Stimulated activated effector memory CD8-positive, alpha-beta T cell treated with anti-CD3 and anti-CD28 coated beads, Interleukin-12 subunit alpha, Interleukin-12 subunit beta, amount 100 ng/mL, for 72 hours (primary cell): ENCODE data around the gene KLHL42.
"Not testable (repeated sequence)": the region's sequence is repeated elsewhere in the genome, so short reads cannot be mapped to it uniquely, and the experiment has no call there.

Source experiments
- ATAC-seq: fragments of 150-1000 bp; cut with Tn5 transposase; 2 replicates; pipeline ENCODE4 v1.10.0; 2021
- DNase-seq, 2 donors: peaks; one replicate each; pipeline ENCODE4 v3.0.0; 2021 to 2022; ENCODE audit warnings: low spot score in 2 of 2
- H3K27ac Mint-ChIP-seq: one replicate; pipeline ENCODE4 v1.8.0; 2022; ENCODE audit warnings: mild to moderate bottlenecking, mixed read lengths
- H3K36me3 Mint-ChIP-seq: one replicate; pipeline ENCODE4 v1.8.0; 2022; ENCODE audit warnings: mild to moderate bottlenecking, mixed read lengths
- H3K4me1 Mint-ChIP-seq: one replicate; pipeline ENCODE4 v1.8.0; 2022; ENCODE audit warnings: mixed read lengths
- H3K4me3 Mint-ChIP-seq: one replicate; pipeline ENCODE4 v1.8.0; 2022; ENCODE audit warnings: mild to moderate bottlenecking, mixed read lengths
- H3K9me3 Mint-ChIP-seq: one replicate; pipeline ENCODE4 v1.8.0; 2022; ENCODE audit warnings: mixed read lengths

Gene KLHL42

GRCh38 chr12:27779920-27780611 lies at the start of gene KLHL42, which contains the start of gene MANSC4:
Gene KLHL42, plus strand, starts transcription at chr12:27780233. Its CDS starts 98 bp downstream, at chr12:27780331.
Gene MANSC4, minus strand, starts transcription at chr12:27780236. Its CDS starts 8,960 bp downstream, at chr12:27771276.
- peaks cover 39% of the 10 kb centered on the region for H3K4me1 Mint-ChIP-seq
- ATAC-seq (peak; percentile 91), DNase-seq (peak; percentile 57 to 84)
- H3K36me3 Mint-ChIP-seq = peaks cover 13% of the 10 kb centered on the region
- peak within 1 kb of the TSS; percentile 67 for H3K27ac Mint-ChIP-seq
- H3K4me3 Mint-ChIP-seq = peak within 1 kb of the TSS; percentile 74
- H3K9me3 Mint-ChIP-seq = no peaks in the 10 kb centered on the region

GRCh38 chr12:27732281-27732680 lies 47.8 kb upstream of the KLHL42 start:
- peaks cover 81% of the 10 kb centered on the region for H3K36me3 Mint-ChIP-seq
- no peaks in the 10 kb centered on the region for H3K9me3 Mint-ChIP-seq
- H3K4me3 Mint-ChIP-seq = no peak overlapping the region
- DNase-seq (no peak), ATAC-seq (no peak)
- no peak overlapping the region for H3K27ac Mint-ChIP-seq
- H3K4me1 Mint-ChIP-seq = peaks cover 6% of the 10 kb centered on the region

- no peaks in the 10 kb centered on the region for H3K9me3 Mint-ChIP-seq
- DNase-seq (no peak), ATAC-seq (no peak)
- H3K36me3 Mint-ChIP-seq = peaks cover 85% of the 10 kb centered on the region
- no peak overlapping the region for H3K27ac Mint-ChIP-seq
- no peak overlapping the region for H3K4me3 Mint-ChIP-seq
- H3K4me1 Mint-ChIP-seq = peaks cover 6% of the 10 kb centered on the region
Observed at GRCh38 chr12:27733052-27733656, 46.9 kb upstream of the KLHL42 start.

GRCh38 chr12:27733791-27734190 lies 46.2 kb upstream of the KLHL42 start:
- no peak overlapping the region for H3K4me3 Mint-ChIP-seq
- ATAC-seq = no peak
- peaks cover 6% of the 10 kb centered on the region for H3K4me1 Mint-ChIP-seq
- no peak for DNase-seq
- no peaks in the 10 kb centered on the region for H3K9me3 Mint-ChIP-seq
- no peak overlapping the region for H3K27ac Mint-ChIP-seq
- peaks cover 91% of the 10 kb centered on the region for H3K36me3 Mint-ChIP-seq

- peaks cover 93% of the 10 kb centered on the region for H3K36me3 Mint-ChIP-seq
- DNase-seq, H3K9me3 Mint-ChIP-seq, ATAC-seq, H3K4me3 Mint-ChIP-seq, H3K4me1 Mint-ChIP-seq, H3K27ac Mint-ChIP-seq: not testable (repeated sequence)
Observed at GRCh38 chr12:27734321-27734720, 45.7 kb upstream of the KLHL42 start.

- peaks cover 70% of the 10 kb centered on the region for H3K36me3 Mint-ChIP-seq
- ATAC-seq = no peak
- no peaks in the 10 kb centered on the region for H3K9me3 Mint-ChIP-seq
Observed at GRCh38 chr12:27743601-27744000, 36.4 kb upstream of the KLHL42 start.

GRCh38 chr12:27745734-27746133 lies 34.3 kb upstream of the KLHL42 start:
- not testable (repeated sequence) for H3K4me1 Mint-ChIP-seq, ATAC-seq, H3K4me3 Mint-ChIP-seq, DNase-seq, H3K9me3 Mint-ChIP-seq, H3K27ac Mint-ChIP-seq
- peaks cover 55% of the 10 kb centered on the region for H3K36me3 Mint-ChIP-seq

More at GRCh38 chr12:27743601-27744000, 36.4 kb upstream of the KLHL42 start:
- H3K4me1 Mint-ChIP-seq = no peaks in the 10 kb centered on the region
- H3K4me3 Mint-ChIP-seq = no peak overlapping the region
- no peak for DNase-seq
- H3K27ac Mint-ChIP-seq = no peak overlapping the region

GRCh38 chr12:27747111-27747820 lies 32.8 kb upstream of the KLHL42 start:
- Mint-ChIP-seq H3K36me3 (peaks cover 49% of the 10 kb centered on the region), H3K4me1 (no peaks in the 10 kb centered on the region), H3K9me3 (no peaks in the 10 kb centered on the region), H3K4me3 (no peak overlapping the region), H3K27ac (no peak overlapping the region)
- DNase-seq (no peak), ATAC-seq (no peak)

GRCh38 chr12:27751386-27752047 lies 28.5 kb upstream of the KLHL42 start:
- no peak overlapping the region for H3K4me3 Mint-ChIP-seq
- no peaks in the 10 kb centered on the region for H3K9me3 Mint-ChIP-seq
- H3K27ac Mint-ChIP-seq = peak overlapping the region; percentile 20
- no peak for DNase-seq
- no peak for ATAC-seq
- H3K36me3 Mint-ChIP-seq = peaks cover 46% of the 10 kb centered on the region
- H3K4me1 Mint-ChIP-seq = no peaks in the 10 kb centered on the region

- DNase-seq = no peak
- Mint-ChIP-seq H3K9me3 (no peaks in the 10 kb centered on the region), H3K27ac (no peak overlapping the region), H3K4me3 (no peak overlapping the region), H3K4me1 (no peaks in the 10 kb centered on the region), H3K36me3 (peaks cover 47% of the 10 kb centered on the region)
- ATAC-seq = no peak
Observed at GRCh38 chr12:27754795-27755194, 25.2 kb upstream of the KLHL42 start.

- Mint-ChIP-seq H3K9me3 (no peaks in the 10 kb centered on the region), H3K36me3 (peaks cover 40% of the 10 kb centered on the region), H3K27ac (no peak overlapping the region), H3K4me3 (no peak overlapping the region), H3K4me1 (no peaks in the 10 kb centered on the region)
- DNase-seq (no peak), ATAC-seq (no peak)
Observed at GRCh38 chr12:27756670-27757195, 23.3 kb upstream of the KLHL42 start.

- DNase-seq (no peak), ATAC-seq (peak; percentile 71)
- H3K27ac Mint-ChIP-seq = no peak overlapping the region
- H3K36me3 Mint-ChIP-seq = peaks cover 7% of the 10 kb centered on the region
- H3K9me3 Mint-ChIP-seq = no peaks in the 10 kb centered on the region
- H3K4me1 Mint-ChIP-seq = no peaks in the 10 kb centered on the region
- H3K4me3 Mint-ChIP-seq = no peak overlapping the region
Observed at GRCh38 chr12:27762757-27763156, 17.3 kb upstream of the KLHL42 start.

GRCh38 chr12:27766587-27766986 lies 13.4 kb upstream of the KLHL42 start:
- Mint-ChIP-seq H3K4me1 (no peaks in the 10 kb centered on the region), H3K27ac (no peak overlapping the region), H3K9me3 (no peaks in the 10 kb centered on the region), H3K4me3 (no peak overlapping the region), H3K36me3 (no peaks in the 10 kb centered on the region)
- ATAC-seq = no peak
- no peak for DNase-seq

- ATAC-seq = no peak
- no peaks in the 10 kb centered on the region for H3K4me1 Mint-ChIP-seq
- H3K4me3 Mint-ChIP-seq = no peak overlapping the region
- no peaks in the 10 kb centered on the region for H3K36me3 Mint-ChIP-seq
- H3K9me3 Mint-ChIP-seq = no peaks in the 10 kb centered on the region
- DNase-seq = no peak
- no peak overlapping the region for H3K27ac Mint-ChIP-seq
Observed at GRCh38 chr12:27769142-27769673, 10.8 kb upstream of the KLHL42 start.
